Measurements from ENCODE around the gene ENO2.

DNA sequence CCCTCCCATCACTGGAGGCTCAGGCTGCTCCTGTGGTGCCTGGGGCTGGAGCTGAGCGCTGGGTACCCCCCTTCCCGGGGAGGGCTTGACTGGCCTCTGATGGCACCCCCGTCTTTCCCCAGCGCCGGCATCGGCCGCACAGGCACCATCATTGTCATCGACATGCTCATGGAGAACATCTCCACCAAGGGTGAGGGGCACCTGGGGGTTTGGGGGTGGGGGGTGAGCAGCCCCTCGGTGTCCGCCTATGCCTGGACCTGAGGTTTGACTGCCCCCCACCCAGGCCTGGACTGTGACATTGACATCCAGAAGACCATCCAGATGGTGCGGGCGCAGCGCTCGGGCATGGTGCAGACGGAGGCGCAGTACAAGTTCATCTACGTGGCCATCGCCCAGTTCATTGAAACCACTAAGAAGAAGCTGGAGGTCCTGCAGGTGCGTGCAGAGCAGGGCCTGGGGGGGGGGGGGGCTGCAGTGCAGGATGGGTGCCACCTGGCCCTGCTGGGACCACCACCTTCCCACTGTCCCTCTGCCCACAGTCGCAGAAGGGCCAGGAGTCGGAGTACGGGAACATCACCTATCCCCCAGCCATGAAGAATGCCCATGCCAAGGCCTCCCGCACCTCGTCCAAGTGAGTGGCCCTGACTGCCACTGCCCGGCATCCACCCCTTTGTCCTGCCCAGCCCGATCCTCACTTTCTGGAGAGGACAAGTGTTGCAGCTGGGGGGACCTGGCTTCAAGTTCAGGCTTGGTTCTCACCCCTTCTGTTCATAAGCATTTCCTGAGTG is 45.6 kb downstream of the ENO2 start:
- TF ChIP-seq CTCF (IDR thresholded peaks at IDR 0.05; ENCODE audit: low read length), result no peak
- no peak for TF ChIP-seq EZH2phosphoT487 (IDR thresholded peaks at IDR 0.05; ENCODE audit: low read length)
- no peak for TF ChIP-seq EZH2 (optimal IDR thresholded peaks at IDR 0.05; ENCODE audit: low read depth, low read length)

Data from MM.1S (cell line).